SK-N-SH (cell line): ENCODE results near the gene SEMA3D. TPM values are rescaled to one million over a fixed set of nuclear protein-coding genes. Genes with fewer than 3 reads are reported as not detected.

Experiments used
- CTCF ChIA-PET: fragments of 300-600, 350-600 bp; formaldehyde crosslinking; extraction: SDS; loops from one replicate; lab custom pipeline; 2021; lab: Yijun Ruan, JAX
- POLR2A ChIA-PET: fragments of 350-600 bp; sonication (Branson Sonifier 250); formaldehyde crosslinking; extraction: SDS; loops from one replicate; lab custom pipeline; 2020; ENCODE audit warnings: antibody characterized with exemption, inconsistent platforms; lab: Yijun Ruan, JAX
- DNase-seq: peaks from one replicate; pipeline ENCODE4 v3.0.0; 2012
- H2AFZ ChIP-seq: fragments of 200-600 bp; sonication (generic); 2 replicates; pipeline ENCODE4 v1.8.1; 2016; ENCODE audit warnings: antibody characterized with exemption, mild to moderate bottlenecking, low read depth
- H3F3A ChIP-seq: fragments of 200-600 bp; sonication (generic); replicated peaks from 2 replicates; pipeline ENCODE3; 2016; ENCODE audit warnings: antibody characterized with exemption, mild to moderate bottlenecking; ENCODE audit not compliant: insufficient read depth
- H3K27ac ChIP-seq, 2 experiments: fragments of 200-500 bp in 1 of 2; fragments of 200-600 bp in 1 of 2; sonication (Bioruptor generic) in 1 of 2; sonication (generic), shearing (Covaris generic) in 1 of 2; 2 replicates each; pipeline versions ENCODE4 v1.5.1 to v1.6.1; 2014 to 2016; ENCODE audit warnings: low read depth in 2 of 2, inconsistent platforms in 1 of 2, low read length in 1 of 2, mild to moderate bottlenecking in 1 of 2, mixed read lengths in 1 of 2
- H3K27me3 ChIP-seq: fragments of 200-600 bp; sonication (generic), shearing (Covaris generic); 2 replicates; pipeline ENCODE4 v1.6.1; 2016; ENCODE audit warnings: mixed run types; ENCODE audit not compliant: insufficient read depth
- H3K36me3 ChIP-seq, 2 experiments: fragments of 200-500 bp in 1 of 2; fragments of 200-600 bp in 1 of 2; sonication (Bioruptor generic) in 1 of 2; sonication (generic) in 1 of 2; replicated peaks in 1 of 2; 2 replicates each; pipeline versions ENCODE3 to v1.5.1; 2014 to 2016; ENCODE audit warnings: low read length in 1 of 2, mild to moderate bottlenecking in 1 of 2; ENCODE audit not compliant: insufficient read depth in 2 of 2, control insufficient read depth in 1 of 2
- H3K4me1 ChIP-seq, 2 experiments: fragments of 200-500 bp in 1 of 2; fragments of 200-600 bp in 1 of 2; sonication (Bioruptor generic) in 1 of 2; sonication (generic), shearing (Covaris generic) in 1 of 2; 2 replicates each; pipeline versions ENCODE4 v1.5.1 to v1.6.1; 2014 to 2016; ENCODE audit warnings: low read depth in 1 of 2, low read length in 1 of 2, mixed run types in 1 of 2; ENCODE audit not compliant: insufficient read depth in 2 of 2, control insufficient read depth in 1 of 2
- H3K4me2 ChIP-seq: fragments of 200-600 bp; sonication (generic), shearing (Covaris generic); 2 replicates; pipeline ENCODE4 v1.6.1; 2017; ENCODE audit warnings: mixed run types
- H3K4me3 ChIP-seq, 2 experiments: fragments of 200-500 bp in 1 of 2; fragments of 200-600 bp in 1 of 2; sonication (Bioruptor generic) in 1 of 2; sonication (generic), shearing (Covaris generic) in 1 of 2; 2 replicates each; pipeline versions ENCODE4 v1.5.1 to v1.8.1; 2014 to 2016; ENCODE audit warnings: low read depth in 2 of 2, inconsistent platforms in 1 of 2, low read length in 1 of 2, mild to moderate bottlenecking in 1 of 2, mixed read lengths in 1 of 2, moderate library complexity in 1 of 2
- H3K79me2 ChIP-seq: fragments of 200-600 bp; sonication (generic); 2 replicates; pipeline ENCODE4 v1.8.1; 2017; ENCODE audit warnings: mild to moderate bottlenecking; ENCODE audit not compliant: insufficient read depth
- H3K9ac ChIP-seq: fragments of 200-600 bp; sonication (generic); 2 replicates; pipeline ENCODE4 v1.6.1; 2017; ENCODE audit warnings: mixed run types
- H3K9me2 ChIP-seq: fragments of 200-600 bp; sonication (generic); 2 replicates; pipeline ENCODE4 v1.6.1; 2017; ENCODE audit warnings: mixed run types
- H3K9me3 ChIP-seq: fragments of 200-600 bp; sonication (generic); 2 replicates; pipeline ENCODE4 v1.6.1; 2017; ENCODE audit warnings: mixed run types, mild to moderate bottlenecking, moderate library complexity
- H4K20me1 ChIP-seq: fragments of 200-600 bp; sonication (generic); 2 replicates; pipeline ENCODE4 v1.6.1; 2017; ENCODE audit warnings: mild to moderate bottlenecking, mixed run types; ENCODE audit not compliant: insufficient read depth
- EP300 ChIP-seq, 2 experiments: IDR thresholded peaks; 2 replicates each; pipeline versions ENCODE4 v1.4.0 to v1.6.1; 2012; ENCODE audit warnings: borderline replicate concordance in 1 of 2, low read depth in 1 of 2, low read length in 1 of 2
- FOSL2 ChIP-seq: IDR thresholded peaks from 2 replicates; pipeline ENCODE4 v1.4.0; 2012; ENCODE audit warnings: low read depth, mild to moderate bottlenecking, moderate library complexity, borderline replicate concordance
- FOXJ3 ChIP-seq: sonication (generic); formaldehyde crosslinking; IDR thresholded peaks from 2 replicates; pipeline ENCODE4 v1.5.1; 2020; ENCODE audit warnings: mild to moderate bottlenecking, missing genetic modification reagents
- FOXM1 ChIP-seq: IDR thresholded peaks from 2 replicates; pipeline ENCODE4 v1.4.0; 2012; ENCODE audit warnings: low read depth, mild to moderate bottlenecking
- JUND ChIP-seq: IDR thresholded peaks from 2 replicates; pipeline ENCODE4 v1.4.0; 2012
- MEF2A ChIP-seq: IDR thresholded peaks from 2 replicates; pipeline ENCODE4 v1.4.0; 2012; ENCODE audit warnings: low read depth, borderline replicate concordance
- NFIC ChIP-seq: IDR thresholded peaks from 2 replicates; pipeline ENCODE4 v1.4.0; 2012; ENCODE audit warnings: borderline replicate concordance
- NRF1 ChIP-seq: IDR thresholded peaks from 2 replicates; pipeline ENCODE4 v1.6.1; 2012; ENCODE audit warnings: low read depth, mild to moderate bottlenecking, low read length
- POLR2AphosphoS5 ChIP-seq: IDR thresholded peaks from 2 replicates; pipeline ENCODE4 v1.6.1; 2012; ENCODE audit warnings: low read depth, low read length
- RAD21 ChIP-seq: IDR thresholded peaks from 2 replicates; pipeline ENCODE4 v1.6.1; 2012; ENCODE audit warnings: mild to moderate bottlenecking, low read length
- RCOR1 ChIP-seq: fragments of 150-350 bp; IDR thresholded peaks from 2 replicates; pipeline ENCODE4 v1.6.1; 2017; ENCODE audit warnings: antibody characterized with exemption, low read length
- SIN3A ChIP-seq: IDR thresholded peaks from 2 replicates; pipeline ENCODE4 v1.6.1; 2012; ENCODE audit warnings: low read depth, mild to moderate bottlenecking, low read length, moderate library complexity, borderline replicate concordance
- TAF1 ChIP-seq: IDR thresholded peaks from 2 replicates; pipeline ENCODE4 v1.6.1; 2012; ENCODE audit warnings: low read depth, mild to moderate bottlenecking, low read length, moderate library complexity, borderline replicate concordance
- TCF12 ChIP-seq: IDR thresholded peaks from 2 replicates; pipeline ENCODE4 v1.4.0; 2012
- TEAD4 ChIP-seq: IDR thresholded peaks from 2 replicates; pipeline ENCODE4 v1.4.0; 2012; ENCODE audit warnings: mild to moderate bottlenecking, borderline replicate concordance; ENCODE audit not compliant: insufficient read depth
- YY1 ChIP-seq: IDR thresholded peaks from 2 replicates; pipeline ENCODE4 v1.4.0; 2012; ENCODE audit warnings: low read depth, mild to moderate bottlenecking
- polyA plus RNA-seq, 3 experiments: library from polyadenylated mRNA; depleted of rRNA; stranded (reverse); fragments of >200 nt; gene quantifications; 2 replicates each; pipeline ENCODE4 v1.2.3, GENCODE V29; 2012
- TF ChIP-seq, protein P1 (sequence below): fragments of 150-350 bp; IDR thresholded peaks from 2 replicates; pipeline ENCODE4 v1.6.1; 2016; ENCODE audit warnings: mild to moderate bottlenecking, low read depth, low read length
- TF ChIP-seq, protein P2 (sequence below): IDR thresholded peaks from 2 replicates; pipeline ENCODE4 v1.4.0; 2012; ENCODE audit warnings: low read depth
- TF ChIP-seq, protein P3 (sequence below): fragments of 150-350 bp; IDR thresholded peaks from 2 replicates; pipeline ENCODE4 v1.6.1; 2017; ENCODE audit warnings: antibody characterized with exemption, low read length, low read depth, borderline replicate concordance
- TF ChIP-seq, protein P4 (sequence below): IDR thresholded peaks from 2 replicates; pipeline ENCODE4 v1.4.0; 2012; ENCODE audit warnings: low read depth, borderline replicate concordance
- TF ChIP-seq, protein P5 (sequence below): IDR thresholded peaks from 2 replicates; pipeline ENCODE4 v1.6.1; 2012; ENCODE audit warnings: mild to moderate bottlenecking, low read depth, low read length, moderate library complexity
- TF ChIP-seq, protein P6 (sequence below): IDR thresholded peaks from 2 replicates; pipeline ENCODE4 v1.4.0; 2012; ENCODE audit warnings: low read depth, borderline replicate concordance
- TF ChIP-seq, protein P7 (sequence below): IDR thresholded peaks from 2 replicates; pipeline ENCODE4; 2012

Gene SEMA3D
- polyA plus RNA-seq, 1 of the 3 experiments (the other 2 are of a cell fraction): 30.1 TPM

DNA sequence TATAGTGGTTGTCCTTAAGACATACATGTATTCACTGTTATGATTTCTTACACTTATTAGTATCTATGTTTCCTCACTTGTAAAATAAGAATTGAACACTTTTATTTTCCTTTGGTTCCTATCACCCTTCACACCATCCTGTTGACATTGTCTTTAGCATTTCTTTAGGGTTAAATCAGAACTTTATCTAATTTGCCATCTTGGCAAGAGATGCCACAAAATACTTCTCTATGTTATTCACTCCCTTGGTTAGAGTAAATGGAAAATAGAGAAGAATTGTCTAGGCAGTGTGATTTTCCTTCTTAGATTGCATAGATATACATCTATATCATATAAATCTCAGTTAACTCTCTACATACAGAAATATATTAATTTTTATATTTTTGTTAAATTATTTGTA is 204.7 kb downstream of the SEMA3D start:
- no peaks in the 10 kb centered on the region for H3K36me3 ChIP-seq
- H3K79me2 ChIP-seq: no peaks in the 10 kb centered on the region
- TF ChIP-seq, protein P1, sequence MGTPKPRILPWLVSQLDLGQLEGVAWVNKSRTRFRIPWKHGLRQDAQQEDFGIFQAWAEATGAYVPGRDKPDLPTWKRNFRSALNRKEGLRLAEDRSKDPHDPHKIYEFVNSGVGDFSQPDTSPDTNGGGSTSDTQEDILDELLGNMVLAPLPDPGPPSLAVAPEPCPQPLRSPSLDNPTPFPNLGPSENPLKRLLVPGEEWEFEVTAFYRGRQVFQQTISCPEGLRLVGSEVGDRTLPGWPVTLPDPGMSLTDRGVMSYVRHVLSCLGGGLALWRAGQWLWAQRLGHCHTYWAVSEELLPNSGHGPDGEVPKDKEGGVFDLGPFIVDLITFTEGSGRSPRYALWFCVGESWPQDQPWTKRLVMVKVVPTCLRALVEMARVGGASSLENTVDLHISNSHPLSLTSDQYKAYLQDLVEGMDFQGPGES: no peak
- TF ChIP-seq YY1 (no peak), RCOR1 (no peak), FOXJ3 (CRISPR knock-in tag) (no peak), JUND (peak; percentile 86), POLR2AphosphoS5 (no peak), TAF1 (no peak), RAD21 (no peak), EP300 (IDR thresholded peaks at IDR 0.05; ENCODE audit: borderline replicate concordance in 1 of 2, low read depth in 1 of 2, low read length in 1 of 2) (peak in 1 of 2 experiments; percentile 84; a peak in 2 of 4 replicates), TEAD4 (peak; percentile 62; the same call in 1 of the 2 replicates), MEF2A (no peak), FOSL2 (peak; percentile 72; the same call in 1 of the 2 replicates), NRF1 (no peak), FOXM1 (0 out of 2 replicates have a peak, but pooled peaks have one; percentile 28), TCF12 (peak; percentile 85), NFIC (peak; percentile 90), SIN3A (no peak)
- TF ChIP-seq, protein P2, sequence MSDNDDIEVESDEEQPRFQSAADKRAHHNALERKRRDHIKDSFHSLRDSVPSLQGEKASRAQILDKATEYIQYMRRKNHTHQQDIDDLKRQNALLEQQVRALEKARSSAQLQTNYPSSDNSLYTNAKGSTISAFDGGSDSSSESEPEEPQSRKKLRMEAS: no peak
- TF ChIP-seq, protein P3, sequence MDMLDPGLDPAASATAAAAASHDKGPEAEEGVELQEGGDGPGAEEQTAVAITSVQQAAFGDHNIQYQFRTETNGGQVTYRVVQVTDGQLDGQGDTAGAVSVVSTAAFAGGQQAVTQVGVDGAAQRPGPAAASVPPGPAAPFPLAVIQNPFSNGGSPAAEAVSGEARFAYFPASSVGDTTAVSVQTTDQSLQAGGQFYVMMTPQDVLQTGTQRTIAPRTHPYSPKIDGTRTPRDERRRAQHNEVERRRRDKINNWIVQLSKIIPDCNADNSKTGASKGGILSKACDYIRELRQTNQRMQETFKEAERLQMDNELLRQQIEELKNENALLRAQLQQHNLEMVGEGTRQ: no peak
- TF ChIP-seq, protein P4, sequence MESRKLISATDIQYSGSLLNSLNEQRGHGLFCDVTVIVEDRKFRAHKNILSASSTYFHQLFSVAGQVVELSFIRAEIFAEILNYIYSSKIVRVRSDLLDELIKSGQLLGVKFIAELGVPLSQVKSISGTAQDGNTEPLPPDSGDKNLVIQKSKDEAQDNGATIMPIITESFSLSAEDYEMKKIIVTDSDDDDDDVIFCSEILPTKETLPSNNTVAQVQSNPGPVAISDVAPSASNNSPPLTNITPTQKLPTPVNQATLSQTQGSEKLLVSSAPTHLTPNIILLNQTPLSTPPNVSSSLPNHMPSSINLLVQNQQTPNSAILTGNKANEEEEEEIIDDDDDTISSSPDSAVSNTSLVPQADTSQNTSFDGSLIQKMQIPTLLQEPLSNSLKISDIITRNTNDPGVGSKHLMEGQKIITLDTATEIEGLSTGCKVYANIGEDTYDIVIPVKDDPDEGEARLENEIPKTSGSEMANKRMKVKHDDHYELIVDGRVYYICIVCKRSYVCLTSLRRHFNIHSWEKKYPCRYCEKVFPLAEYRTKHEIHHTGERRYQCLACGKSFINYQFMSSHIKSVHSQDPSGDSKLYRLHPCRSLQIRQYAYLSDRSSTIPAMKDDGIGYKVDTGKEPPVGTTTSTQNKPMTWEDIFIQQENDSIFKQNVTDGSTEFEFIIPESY: no peak
- TF ChIP-seq, protein P5, sequence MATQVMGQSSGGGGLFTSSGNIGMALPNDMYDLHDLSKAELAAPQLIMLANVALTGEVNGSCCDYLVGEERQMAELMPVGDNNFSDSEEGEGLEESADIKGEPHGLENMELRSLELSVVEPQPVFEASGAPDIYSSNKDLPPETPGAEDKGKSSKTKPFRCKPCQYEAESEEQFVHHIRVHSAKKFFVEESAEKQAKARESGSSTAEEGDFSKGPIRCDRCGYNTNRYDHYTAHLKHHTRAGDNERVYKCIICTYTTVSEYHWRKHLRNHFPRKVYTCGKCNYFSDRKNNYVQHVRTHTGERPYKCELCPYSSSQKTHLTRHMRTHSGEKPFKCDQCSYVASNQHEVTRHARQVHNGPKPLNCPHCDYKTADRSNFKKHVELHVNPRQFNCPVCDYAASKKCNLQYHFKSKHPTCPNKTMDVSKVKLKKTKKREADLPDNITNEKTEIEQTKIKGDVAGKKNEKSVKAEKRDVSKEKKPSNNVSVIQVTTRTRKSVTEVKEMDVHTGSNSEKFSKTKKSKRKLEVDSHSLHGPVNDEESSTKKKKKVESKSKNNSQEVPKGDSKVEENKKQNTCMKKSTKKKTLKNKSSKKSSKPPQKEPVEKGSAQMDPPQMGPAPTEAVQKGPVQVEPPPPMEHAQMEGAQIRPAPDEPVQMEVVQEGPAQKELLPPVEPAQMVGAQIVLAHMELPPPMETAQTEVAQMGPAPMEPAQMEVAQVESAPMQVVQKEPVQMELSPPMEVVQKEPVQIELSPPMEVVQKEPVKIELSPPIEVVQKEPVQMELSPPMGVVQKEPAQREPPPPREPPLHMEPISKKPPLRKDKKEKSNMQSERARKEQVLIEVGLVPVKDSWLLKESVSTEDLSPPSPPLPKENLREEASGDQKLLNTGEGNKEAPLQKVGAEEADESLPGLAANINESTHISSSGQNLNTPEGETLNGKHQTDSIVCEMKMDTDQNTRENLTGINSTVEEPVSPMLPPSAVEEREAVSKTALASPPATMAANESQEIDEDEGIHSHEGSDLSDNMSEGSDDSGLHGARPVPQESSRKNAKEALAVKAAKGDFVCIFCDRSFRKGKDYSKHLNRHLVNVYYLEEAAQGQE: no peak
- TF ChIP-seq, protein P6, sequence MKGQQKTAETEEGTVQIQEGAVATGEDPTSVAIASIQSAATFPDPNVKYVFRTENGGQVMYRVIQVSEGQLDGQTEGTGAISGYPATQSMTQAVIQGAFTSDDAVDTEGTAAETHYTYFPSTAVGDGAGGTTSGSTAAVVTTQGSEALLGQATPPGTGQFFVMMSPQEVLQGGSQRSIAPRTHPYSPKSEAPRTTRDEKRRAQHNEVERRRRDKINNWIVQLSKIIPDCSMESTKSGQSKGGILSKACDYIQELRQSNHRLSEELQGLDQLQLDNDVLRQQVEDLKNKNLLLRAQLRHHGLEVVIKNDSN: no peak
- TF ChIP-seq, protein P7, sequence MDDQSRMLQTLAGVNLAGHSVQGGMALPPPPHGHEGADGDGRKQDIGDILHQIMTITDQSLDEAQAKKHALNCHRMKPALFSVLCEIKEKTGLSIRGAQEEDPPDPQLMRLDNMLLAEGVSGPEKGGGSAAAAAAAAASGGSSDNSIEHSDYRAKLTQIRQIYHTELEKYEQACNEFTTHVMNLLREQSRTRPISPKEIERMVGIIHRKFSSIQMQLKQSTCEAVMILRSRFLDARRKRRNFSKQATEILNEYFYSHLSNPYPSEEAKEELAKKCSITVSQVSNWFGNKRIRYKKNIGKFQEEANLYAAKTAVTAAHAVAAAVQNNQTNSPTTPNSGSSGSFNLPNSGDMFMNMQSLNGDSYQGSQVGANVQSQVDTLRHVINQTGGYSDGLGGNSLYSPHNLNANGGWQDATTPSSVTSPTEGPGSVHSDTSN: peak; percentile 71
- H3F3A ChIP-seq: peaks cover 5% of the 10 kb centered on the region
- CTCF ChIA-PET: no interaction called here
- H3K9ac ChIP-seq: no peak overlapping the region
- DNase-seq: no peak
- POLR2A ChIA-PET: no interaction called here
- peak overlapping the region in 1 of 2 experiments; percentile 50; a peak in 2 of 4 replicates for H3K27ac ChIP-seq
- H2AFZ ChIP-seq: no peak overlapping the region; the same call in 1 of the 2 replicates
- 0 out of 2 replicates have a peak overlapping the region, but pooled peaks have one; percentile 5 for H3K4me2 ChIP-seq
- peaks cover 7 to 12% of the 10 kb centered on the region in 2 experiments; a peak in 3 of 4 replicates for H3K4me1 ChIP-seq
- no peak overlapping the region for H3K4me3 ChIP-seq
- H3K9me2 ChIP-seq: no peaks in the 10 kb centered on the region
- no peaks in the 10 kb centered on the region for H4K20me1 ChIP-seq
- H3K9me3 ChIP-seq: no peaks in the 10 kb centered on the region
- H3K27me3 ChIP-seq: no peaks in the 10 kb centered on the region
